Activated T-helper 1 cell treated with anti-CD3 and anti-CD28 coated beads, Interleukin-12 subunit alpha, Interleukin-12 subunit beta, Interleukin-2, Interleukin-4 antibody, amounts not matched to agents 30 ng/mL and 10 ng/mL and 1 ng/mL, durations not matched to agents 14 hours and 24 hours and 36 hours (primary cell): ENCODE data around the gene PCDHB6. TPM values are rescaled to one million over a fixed set of nuclear protein-coding genes. Genes with fewer than 3 reads are reported as not detected.
"Not testable (repeated sequence)": the region's sequence is repeated elsewhere in the genome, so short reads cannot be mapped to it uniquely, and the experiment has no call there.

Experiments
- DNase-seq: peaks from one replicate; pipeline ENCODE4 v3.0.0; 2021; ENCODE audit warnings: low spot score
- H3K27ac Mint-ChIP-seq: one replicate; pipeline ENCODE4 v1.8.0; 2021; ENCODE audit warnings: mild to moderate bottlenecking, mixed read lengths
- H3K27me3 Mint-ChIP-seq: one replicate; pipeline ENCODE4 v1.8.0; 2022; ENCODE audit warnings: mild to moderate bottlenecking, moderate library complexity, mixed read lengths; ENCODE audit not compliant: insufficient read depth
- H3K36me3 Mint-ChIP-seq: one replicate; pipeline ENCODE4 v1.8.0; 2021; ENCODE audit warnings: low read depth, mixed read lengths
- H3K4me1 Mint-ChIP-seq: one replicate; pipeline ENCODE4 v1.8.0; 2021; ENCODE audit warnings: low read depth, mixed read lengths
- H3K4me3 Mint-ChIP-seq: one replicate; pipeline ENCODE4 v1.8.0; 2021; ENCODE audit warnings: mild to moderate bottlenecking, moderate library complexity, mixed read lengths
- H3K9me3 Mint-ChIP-seq: one replicate; pipeline ENCODE4 v1.8.0; 2021; ENCODE audit warnings: mixed read lengths
- intact Hi-C: fragments of 100-400 bp; cut with micrococcal nuclease; formaldehyde crosslinking; loops from one replicate; pipeline ENCODE4 v1.15.1; 2024
- total RNA-seq: library from RNA; stranded (reverse); gene quantifications from 2 replicates; pipeline ENCODE4 v1.2.3, GENCODE V29; 2022

The PCDHB6 gene
- total RNA-seq, 1 donor from 2014 or later: not detected

DNA sequence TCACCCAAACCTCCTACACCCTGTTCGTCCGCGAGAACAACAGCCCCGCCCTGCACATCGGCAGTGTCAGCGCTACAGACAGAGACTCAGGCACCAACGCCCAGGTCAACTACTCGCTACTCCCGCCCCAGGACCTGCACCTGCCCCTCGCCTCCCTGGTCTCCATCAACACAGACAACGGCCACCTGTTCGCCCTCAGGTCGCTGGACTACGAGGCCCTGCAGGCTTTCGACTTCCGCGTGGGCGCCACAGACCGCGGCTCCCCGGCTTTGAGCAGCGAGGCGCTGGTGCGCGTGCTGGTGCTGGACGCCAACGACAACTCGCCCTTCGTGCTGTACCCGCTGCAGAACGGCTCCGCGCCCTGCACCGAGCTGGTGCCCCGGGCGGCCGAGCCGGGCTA, 51.3 kb downstream of the PCDHB6 start:
- DNase-seq, H3K4me3 Mint-ChIP-seq, H3K36me3 Mint-ChIP-seq, intact Hi-C loops, H3K27me3 Mint-ChIP-seq, H3K27ac Mint-ChIP-seq, H3K4me1 Mint-ChIP-seq: not testable (repeated sequence)
- peaks cover 48% of the 10 kb centered on the region for H3K9me3 Mint-ChIP-seq

GRCh38 chr5:141201646-141202045, 51.8 kb downstream of the PCDHB6 start:
- H3K27ac Mint-ChIP-seq, DNase-seq, H3K4me1 Mint-ChIP-seq, H3K4me3 Mint-ChIP-seq, H3K27me3 Mint-ChIP-seq, intact Hi-C loops, H3K36me3 Mint-ChIP-seq: not testable (repeated sequence)
- H3K9me3 Mint-ChIP-seq: peaks cover 42% of the 10 kb centered on the region

Other genes with a start within 250 kb of the PCDHB6 start
- gene PCDHAC1, start 223.8 kb upstream of the PCDHB6 start, total RNA-seq: not detected in 2 replicates
- not detected in 2 replicates for gene PCDHAC2, start 183.6 kb upstream of the PCDHB6 start, total RNA-seq
- not detected in 2 replicates for gene PCDHB1, start 98.7 kb upstream of the PCDHB6 start, total RNA-seq
- not detected in 2 replicates for gene PCDHB2, start 55.4 kb upstream of the PCDHB6 start, total RNA-seq
- gene PCDHB3, start 49.6 kb upstream of the PCDHB6 start, total RNA-seq: not detected in 2 replicates
- not detected in 2 replicates for gene PCDHB4, start 28.2 kb upstream of the PCDHB6 start, total RNA-seq
- not detected in 2 replicates for gene PCDHB5, start 14.9 kb upstream of the PCDHB6 start, total RNA-seq
- gene PCDHB7, start 22.6 kb downstream of the PCDHB6 start, total RNA-seq: not detected in 2 replicates
- not detected in 2 replicates for gene PCDHB8, start 27.7 kb downstream of the PCDHB6 start, total RNA-seq
- not detected in 2 replicates for gene PCDHB16, start 32.3 kb downstream of the PCDHB6 start, total RNA-seq
- gene PCDHB9, start 37.1 kb downstream of the PCDHB6 start, total RNA-seq: not detected in 2 replicates
- gene PCDHB10, start 42.3 kb downstream of the PCDHB6 start, total RNA-seq: not detected in 2 replicates
- gene PCDHB11, start 49.6 kb downstream of the PCDHB6 start, total RNA-seq: not detected in 2 replicates
- not detected in 2 replicates for gene PCDHB12, start 58.7 kb downstream of the PCDHB6 start, total RNA-seq
- gene PCDHB13, start 63.9 kb downstream of the PCDHB6 start, total RNA-seq: not detected in 2 replicates
- gene PCDHB14, start 73.3 kb downstream of the PCDHB6 start, total RNA-seq: not detected in 2 replicates
- not detected in 2 replicates for gene PCDHB15, start 95.3 kb downstream of the PCDHB6 start, total RNA-seq
- 0.20 and 0.57 TPM in 2 replicates for gene SLC25A2, start 154.0 kb downstream of the PCDHB6 start, total RNA-seq
- 71.6 and 73.7 TPM in 2 replicates for gene TAF7, start 170.7 kb downstream of the PCDHB6 start, total RNA-seq
- gene PCDHGA1, start 180.5 kb downstream of the PCDHB6 start, total RNA-seq: 0.10 TPM in 2 replicates
- 0.08 and 0.17 TPM in 2 replicates for gene PCDHGA2, start 188.7 kb downstream of the PCDHB6 start, total RNA-seq
- 0.10 TPM in 1 of 2 replicates, not detected in the other for gene PCDHGA3, start 193.8 kb downstream of the PCDHB6 start, total RNA-seq
- gene PCDHGB1, start 200.0 kb downstream of the PCDHB6 start, total RNA-seq: 0.18 and 0.32 TPM in 2 replicates
- gene PCDHGA4, start 205.0 kb downstream of the PCDHB6 start, total RNA-seq: 0.21 and 0.44 TPM in 2 replicates
- 0.47 and 0.93 TPM in 2 replicates for gene PCDHGB2, start 209.9 kb downstream of the PCDHB6 start, total RNA-seq
- gene PCDHGA5, start 214.1 kb downstream of the PCDHB6 start, total RNA-seq: 0.24 and 0.31 TPM in 2 replicates
- 0.47 and 0.66 TPM in 2 replicates for gene PCDHGB3, start 220.2 kb downstream of the PCDHB6 start, total RNA-seq
- gene PCDHGA6, start 223.8 kb downstream of the PCDHB6 start, total RNA-seq: 0.16 and 0.42 TPM in 2 replicates
- gene PCDHGA7, start 232.7 kb downstream of the PCDHB6 start, total RNA-seq: 0.16 and 0.22 TPM in 2 replicates
- 0.18 and 0.27 TPM in 2 replicates for gene PCDHGB4, start 237.6 kb downstream of the PCDHB6 start, total RNA-seq
- 0.03 TPM in 1 of 2 replicates, not detected in the other for gene PCDHGA8, start 242.6 kb downstream of the PCDHB6 start, total RNA-seq
- gene PCDHGB5, start 247.9 kb downstream of the PCDHB6 start, total RNA-seq: 0.56 and 0.83 TPM in 2 replicates